Fibroblast of the aortic adventitia (primary cell): Measurements from ENCODE around the gene SRRM4. TPM values are rescaled to one million over a fixed set of nuclear protein-coding genes. Genes with fewer than 3 reads are reported as not detected.
A peak's percentile ranks its signal among the peaks of the same experiment; 100 is the strongest.

ENCODE experiments used
- DNase-seq: peaks from one replicate; pipeline ENCODE4 v3.0.0-alpha.2; 2010; ENCODE audit warnings: low read depth
- H3K4me3 ChIP-seq: 2 replicates; pipeline ENCODE4 v1.5.1; 2011; ENCODE audit warnings: low read depth, mild to moderate bottlenecking, control low read depth, low read length, moderate library complexity
- total RNA-seq: library from RNA; depleted of rRNA; stranded (reverse); fragments of >200 nt; gene quantifications from 2 replicates; pipeline ENCODE4 v1.2.3, GENCODE V29; 2012; ENCODE audit warnings: low replicate concordance
- TF ChIP-seq, protein P1 (sequence below): IDR thresholded peaks from 2 replicates; pipeline ENCODE4 v1.5.1; 2011; ENCODE audit warnings: mild to moderate bottlenecking, low read length, control low read depth, inconsistent platforms; ENCODE audit not compliant: insufficient read depth

The SRRM4 gene
- total RNA-seq, 1 donor = not detected

DNA sequence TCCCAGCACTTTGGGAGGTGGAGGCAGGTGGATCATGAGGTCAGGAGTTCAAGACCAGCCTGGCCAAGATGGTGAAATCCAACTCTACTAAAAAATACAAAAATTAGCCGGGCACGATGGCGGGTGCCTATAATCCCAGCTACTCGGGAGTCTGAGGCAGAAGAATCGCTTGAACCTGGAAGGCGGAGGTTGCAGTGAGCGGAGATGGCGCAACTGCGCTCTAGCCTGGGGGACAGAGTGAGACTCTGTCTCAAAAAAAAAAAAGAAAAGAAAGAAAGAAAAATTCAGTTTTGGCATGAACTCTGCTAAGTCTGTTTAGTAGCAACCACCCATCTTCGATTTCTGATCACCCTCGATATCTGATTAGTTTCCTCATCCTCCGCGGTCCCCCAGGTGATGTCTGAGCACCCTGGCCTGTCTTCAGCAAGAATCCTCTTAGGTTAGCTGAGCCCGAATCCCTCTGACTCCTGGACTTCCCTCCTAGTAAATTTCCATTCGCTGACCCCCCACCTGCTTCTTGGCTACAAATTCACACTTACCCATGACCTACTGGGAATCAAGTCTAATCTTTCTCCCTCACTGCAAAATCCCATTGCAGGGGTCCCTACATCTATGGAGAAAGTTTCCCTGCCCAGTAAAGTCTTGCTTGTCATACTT lies 196.5 kb downstream of the SRRM4 start:
- no peak for DNase-seq
- H3K4me3 ChIP-seq = no peak overlapping the region
- TF ChIP-seq, protein P1, sequence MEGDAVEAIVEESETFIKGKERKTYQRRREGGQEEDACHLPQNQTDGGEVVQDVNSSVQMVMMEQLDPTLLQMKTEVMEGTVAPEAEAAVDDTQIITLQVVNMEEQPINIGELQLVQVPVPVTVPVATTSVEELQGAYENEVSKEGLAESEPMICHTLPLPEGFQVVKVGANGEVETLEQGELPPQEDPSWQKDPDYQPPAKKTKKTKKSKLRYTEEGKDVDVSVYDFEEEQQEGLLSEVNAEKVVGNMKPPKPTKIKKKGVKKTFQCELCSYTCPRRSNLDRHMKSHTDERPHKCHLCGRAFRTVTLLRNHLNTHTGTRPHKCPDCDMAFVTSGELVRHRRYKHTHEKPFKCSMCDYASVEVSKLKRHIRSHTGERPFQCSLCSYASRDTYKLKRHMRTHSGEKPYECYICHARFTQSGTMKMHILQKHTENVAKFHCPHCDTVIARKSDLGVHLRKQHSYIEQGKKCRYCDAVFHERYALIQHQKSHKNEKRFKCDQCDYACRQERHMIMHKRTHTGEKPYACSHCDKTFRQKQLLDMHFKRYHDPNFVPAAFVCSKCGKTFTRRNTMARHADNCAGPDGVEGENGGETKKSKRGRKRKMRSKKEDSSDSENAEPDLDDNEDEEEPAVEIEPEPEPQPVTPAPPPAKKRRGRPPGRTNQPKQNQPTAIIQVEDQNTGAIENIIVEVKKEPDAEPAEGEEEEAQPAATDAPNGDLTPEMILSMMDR = no peak

DNA sequence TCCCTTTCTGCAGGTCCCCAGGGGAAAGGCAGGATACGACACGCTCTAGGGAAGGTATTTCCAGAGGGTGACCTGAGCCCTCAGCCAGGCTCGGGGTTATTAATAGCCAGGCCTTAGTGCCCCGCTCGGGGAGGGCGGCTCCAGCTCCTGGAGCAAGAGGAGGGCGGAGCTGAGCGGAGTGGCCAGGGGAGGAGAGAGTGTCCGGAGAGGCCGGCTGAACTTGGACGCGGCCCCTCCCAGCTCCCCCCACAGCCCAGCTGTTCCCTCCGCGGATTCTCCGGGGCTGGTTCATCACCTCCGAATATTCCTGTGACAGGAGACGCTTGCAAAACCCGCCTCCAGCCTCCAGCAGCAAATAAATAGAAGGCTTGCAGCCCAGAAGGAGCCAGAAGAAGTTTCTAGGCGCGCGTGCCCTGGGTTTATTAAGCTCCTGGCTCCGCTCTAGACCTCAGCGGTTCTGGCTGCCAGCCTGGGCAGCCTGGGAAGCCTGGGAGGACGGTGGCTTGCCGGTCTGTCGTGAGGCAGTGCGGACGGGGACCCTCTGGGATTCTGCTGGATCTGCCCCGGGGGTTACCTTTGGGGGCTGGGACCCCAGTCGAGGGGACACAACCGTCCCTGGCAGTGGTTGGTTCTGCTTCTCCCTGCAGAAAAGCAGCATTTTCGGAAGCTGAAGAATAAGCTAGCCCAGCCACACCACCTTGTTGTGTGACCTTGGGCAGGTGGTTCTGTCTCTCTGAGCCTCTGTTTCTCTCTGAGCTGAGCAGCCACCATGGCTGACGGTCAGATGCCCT lies 197.4 kb downstream of the SRRM4 start, which contains the start of gene HSPB8:
Gene HSPB8 (plus strand): TSS at position 388 of the 791 bp plus-strand sequence. CDS start 382 bp downstream, at position 770.
- DNase-seq = peak; percentile 96
- TF ChIP-seq, protein P1 = no peak
- H3K4me3 ChIP-seq = peak within 1 kb of the TSS; percentile 78

DNA sequence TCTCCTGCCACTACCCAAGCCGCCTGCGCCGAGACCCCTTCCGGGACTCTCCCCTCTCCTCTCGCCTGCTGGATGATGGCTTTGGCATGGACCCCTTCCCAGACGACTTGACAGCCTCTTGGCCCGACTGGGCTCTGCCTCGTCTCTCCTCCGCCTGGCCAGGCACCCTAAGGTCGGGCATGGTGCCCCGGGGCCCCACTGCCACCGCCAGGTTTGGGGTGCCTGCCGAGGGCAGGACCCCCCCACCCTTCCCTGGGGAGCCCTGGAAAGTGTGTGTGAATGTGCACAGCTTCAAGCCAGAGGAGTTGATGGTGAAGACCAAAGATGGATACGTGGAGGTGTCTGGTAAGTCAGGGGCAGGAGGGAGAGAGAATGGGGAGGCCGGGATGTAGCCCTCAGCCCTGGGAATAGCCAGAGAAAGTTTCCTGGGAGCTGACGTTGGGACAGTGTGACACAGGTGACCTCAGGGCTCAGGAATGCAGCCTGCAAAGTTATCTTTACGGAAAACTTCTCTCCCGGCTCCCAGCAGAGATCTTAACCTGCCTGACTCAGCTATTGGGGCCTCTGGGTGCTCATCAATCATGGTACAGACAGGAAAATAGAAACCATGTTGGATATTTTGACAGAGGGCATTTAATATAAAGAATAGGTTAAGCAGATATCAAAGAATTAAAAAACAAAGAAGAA lies 198.1 kb downstream of the SRRM4 start:
- H3K4me3 ChIP-seq = peak overlapping the region; percentile 78
- DNase-seq = peak; percentile 68
- TF ChIP-seq, protein P1 = no peak

DNA sequence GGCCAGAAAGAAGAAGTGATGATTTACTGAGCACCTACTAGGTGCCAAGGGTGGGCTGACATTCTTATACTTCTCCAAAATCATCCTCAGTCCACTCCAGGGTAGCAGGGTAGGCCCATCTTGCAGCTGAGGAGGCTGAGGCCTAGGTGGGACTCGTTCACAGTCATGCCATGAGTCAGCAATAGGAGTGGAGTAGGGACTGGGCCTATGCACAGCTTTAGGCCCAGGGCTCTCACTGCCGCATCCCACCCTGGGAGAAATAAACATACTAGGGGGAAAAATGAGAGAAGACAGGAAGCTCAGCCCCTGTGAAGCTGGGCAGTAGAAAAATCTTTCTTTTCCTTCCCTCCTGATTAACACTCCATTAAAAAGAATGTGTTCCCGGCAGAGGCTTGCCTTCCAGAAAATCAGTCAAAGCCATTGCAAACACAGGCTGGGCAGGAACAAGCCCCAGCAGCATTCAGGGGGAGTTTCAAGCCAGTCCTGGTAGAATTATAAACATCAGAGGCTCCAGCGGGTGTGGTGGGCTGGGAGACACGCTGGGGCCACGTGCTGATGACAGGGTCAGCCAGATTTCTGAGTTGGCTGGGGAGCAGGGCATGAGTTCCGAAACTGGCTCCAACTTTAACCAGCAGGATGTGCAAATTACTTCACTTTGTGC lies 199.2 kb downstream of the SRRM4 start:
- peak overlapping the region; percentile 78 for H3K4me3 ChIP-seq
- TF ChIP-seq, protein P1 = no peak
- DNase-seq = peak; percentile 74

DNA sequence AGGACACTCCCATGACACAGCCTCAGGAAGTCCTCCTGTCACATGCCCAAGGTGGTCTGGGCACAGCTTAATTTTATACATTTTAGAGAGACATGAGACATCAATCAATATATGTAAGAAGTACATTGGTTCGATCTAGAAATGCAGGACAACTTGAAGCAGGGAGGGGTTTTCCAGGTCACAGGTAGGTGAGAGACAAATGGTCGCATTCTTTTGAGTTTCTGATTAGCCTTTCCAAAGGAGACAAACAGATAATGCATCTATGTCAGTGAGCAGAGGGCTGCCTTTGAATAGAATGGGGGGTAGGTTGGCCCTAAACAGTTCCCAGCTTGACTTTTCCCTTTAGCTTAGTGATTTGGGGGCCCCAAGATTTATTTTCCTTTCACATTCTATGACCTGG lies 199.9 kb downstream of the SRRM4 start:
- DNase-seq = no peak
- H3K4me3 ChIP-seq = peak overlapping the region; percentile 78
- TF ChIP-seq, protein P1 = no peak

DNA sequence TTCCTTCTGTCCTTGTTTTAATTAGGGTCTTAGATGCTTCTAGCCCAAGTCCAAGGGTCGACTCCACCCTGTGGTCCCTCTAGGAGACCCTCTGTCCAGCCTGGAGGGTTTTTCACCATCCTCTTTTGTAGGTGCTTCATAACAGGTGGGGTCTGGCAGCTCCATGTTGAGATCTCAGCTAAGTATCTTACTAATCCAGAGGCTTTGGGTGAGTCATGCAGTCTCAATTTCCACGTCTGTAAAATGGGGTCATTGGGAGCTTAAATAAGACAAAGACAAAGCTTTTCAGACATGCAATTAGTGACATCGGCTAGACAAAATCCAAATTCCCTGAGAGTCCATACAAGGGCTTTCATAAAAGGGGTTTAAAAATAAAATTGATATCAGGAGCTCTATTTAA lies 200.6 kb downstream of the SRRM4 start:
- TF ChIP-seq, protein P1 = no peak
- no peak for DNase-seq
- peak overlapping the region; percentile 17 for H3K4me3 ChIP-seq
